Activated CD4-positive, alpha-beta memory T cell treated with anti-CD3 and anti-CD28 coated beads, Interleukin-2, amount 10 ng/mL, durations not matched to agents 7 days and 5 days (primary cell): ENCODE data around the gene VWA5B1. TPM values are rescaled to one million over a fixed set of nuclear protein-coding genes. Genes with fewer than 3 reads are reported as not detected.

Source experiments
- CTCF ChIA-PET: fragments of 350-600 bp; sonication (Branson Sonifier 250); formaldehyde crosslinking; loops from one replicate; lab custom pipeline; 2021; ENCODE audit warnings: antibody characterized with exemption, inconsistent platforms; lab: Charles Lee
- POLR2A ChIA-PET: fragments of 350-600 bp; sonication (Branson Sonifier 250); formaldehyde crosslinking; loops from one replicate; lab custom pipeline; 2021; ENCODE audit warnings: antibody characterized with exemption; lab: Charles Lee
- DNase-seq: peaks from one replicate; pipeline ENCODE4 v3.0.0-alpha.2; 2020
- H3K27ac Mint-ChIP-seq: one replicate; pipeline ENCODE4 v1.8.0; 2021; ENCODE audit warnings: mild to moderate bottlenecking, mixed read lengths
- H3K27me3 Mint-ChIP-seq: one replicate; pipeline ENCODE4 v1.8.0; 2021; ENCODE audit warnings: mixed read lengths
- H3K36me3 Mint-ChIP-seq: one replicate; pipeline ENCODE4 v1.8.0; 2021; ENCODE audit warnings: low read depth, mixed read lengths
- H3K4me1 Mint-ChIP-seq: one replicate; pipeline ENCODE4 v1.8.0; 2021; ENCODE audit warnings: mixed read lengths
- H3K4me3 Mint-ChIP-seq: one replicate; pipeline ENCODE4 v1.8.0; 2021; ENCODE audit warnings: mild to moderate bottlenecking, mixed read lengths
- H3K9me3 Mint-ChIP-seq: one replicate; pipeline ENCODE4 v1.8.0; 2021; ENCODE audit warnings: mixed read lengths
- total RNA-seq, 2 experiments: library from RNA; stranded (reverse); gene quantifications; one replicate each; pipeline ENCODE4 v1.2.3, GENCODE V29; 2021

The VWA5B1 gene
- total RNA-seq, 2 experiments from 2014 or later = not detected

GRCh38 chr1:20336105-20336605 is 45.5 kb downstream of the VWA5B1 start:
- Mint-ChIP-seq H3K4me3 (no peak overlapping the region), H3K27ac (no peak overlapping the region), H3K9me3 (no peaks in the 10 kb centered on the region), H3K36me3 (no peaks in the 10 kb centered on the region), H3K4me1 (no peaks in the 10 kb centered on the region), H3K27me3 (peaks cover 6% of the 10 kb centered on the region)
- ChIA-PET POLR2A (no interaction called here), CTCF (no interaction called here)
- no peak for DNase-seq

GRCh38 chr1:20337581-20337980 is 46.9 kb downstream of the VWA5B1 start:
- Mint-ChIP-seq H3K36me3 (no peaks in the 10 kb centered on the region), H3K9me3 (no peaks in the 10 kb centered on the region), H3K4me3 (no peak overlapping the region), H3K27ac (no peak overlapping the region), H3K4me1 (no peaks in the 10 kb centered on the region), H3K27me3 (peaks cover 8% of the 10 kb centered on the region)
- CTCF ChIA-PET = no interaction called here
- no peak for DNase-seq
- POLR2A ChIA-PET = no interaction called here

- ChIA-PET CTCF (no interaction called here), POLR2A (no interaction called here)
- Mint-ChIP-seq H3K27ac (no peak overlapping the region), H3K36me3 (no peaks in the 10 kb centered on the region), H3K27me3 (peaks cover 20% of the 10 kb centered on the region), H3K4me3 (no peak overlapping the region), H3K4me1 (peaks cover 1% of the 10 kb centered on the region), H3K9me3 (no peaks in the 10 kb centered on the region)
- DNase-seq = no peak
Observed at GRCh38 chr1:20339811-20340457, 49.3 kb downstream of the VWA5B1 start.

GRCh38 chr1:20342294-20343148 is 51.8 kb downstream of the VWA5B1 start:
- ChIA-PET CTCF (no interaction called here), POLR2A (no interaction called here)
- Mint-ChIP-seq H3K36me3 (no peaks in the 10 kb centered on the region), H3K4me3 (no peak overlapping the region), H3K9me3 (peaks cover 2% of the 10 kb centered on the region), H3K27ac (no peak overlapping the region), H3K4me1 (peaks cover 1% of the 10 kb centered on the region), H3K27me3 (peaks cover 21% of the 10 kb centered on the region)
- no peak for DNase-seq

GRCh38 chr1:20343149-20343937 is 52.7 kb downstream of the VWA5B1 start:
- CTCF ChIA-PET = no interaction called here
- no peak for DNase-seq
- Mint-ChIP-seq H3K4me1 (peaks cover 1% of the 10 kb centered on the region), H3K36me3 (no peaks in the 10 kb centered on the region), H3K27me3 (peaks cover 21% of the 10 kb centered on the region), H3K27ac (no peak overlapping the region), H3K9me3 (peaks cover 2% of the 10 kb centered on the region), H3K4me3 (no peak overlapping the region)
- POLR2A ChIA-PET = no interaction called here

GRCh38 chr1:20343938-20344302 is 53.2 kb downstream of the VWA5B1 start:
- no peak overlapping the region for H3K27ac Mint-ChIP-seq
- H3K9me3 Mint-ChIP-seq = peaks cover 2% of the 10 kb centered on the region
- CTCF ChIA-PET = no interaction called here
- no peak for DNase-seq
- POLR2A ChIA-PET = no interaction called here
- H3K4me3 Mint-ChIP-seq = no peak overlapping the region
- peaks cover 21% of the 10 kb centered on the region for H3K27me3 Mint-ChIP-seq
- no peaks in the 10 kb centered on the region for H3K36me3 Mint-ChIP-seq
- peaks cover 1% of the 10 kb centered on the region for H3K4me1 Mint-ChIP-seq

GRCh38 chr1:20344738-20345137 is 54.1 kb downstream of the VWA5B1 start:
- CTCF ChIA-PET = no interaction called here
- Mint-ChIP-seq H3K9me3 (peaks cover 2% of the 10 kb centered on the region), H3K36me3 (no peaks in the 10 kb centered on the region), H3K4me3 (no peak overlapping the region), H3K27ac (no peak overlapping the region), H3K27me3 (peaks cover 21% of the 10 kb centered on the region), H3K4me1 (peaks cover 1% of the 10 kb centered on the region)
- POLR2A ChIA-PET = no interaction called here
- no peak for DNase-seq

- Mint-ChIP-seq H3K4me1 (peaks cover 1% of the 10 kb centered on the region), H3K27me3 (peaks cover 21% of the 10 kb centered on the region), H3K27ac (no peak overlapping the region), H3K4me3 (no peak overlapping the region), H3K36me3 (no peaks in the 10 kb centered on the region), H3K9me3 (peaks cover 2% of the 10 kb centered on the region)
- CTCF ChIA-PET = no interaction called here
- POLR2A ChIA-PET = no interaction called here
- no peak for DNase-seq
Observed at GRCh38 chr1:20345419-20345818, 54.7 kb downstream of the VWA5B1 start.

GRCh38 chr1:20346433-20346832 is 55.8 kb downstream of the VWA5B1 start:
- no peaks in the 10 kb centered on the region for H3K36me3 Mint-ChIP-seq
- no peak for DNase-seq
- POLR2A ChIA-PET = no interaction called here
- peaks cover 23% of the 10 kb centered on the region for H3K27me3 Mint-ChIP-seq
- peaks cover 1% of the 10 kb centered on the region for H3K4me1 Mint-ChIP-seq
- H3K4me3 Mint-ChIP-seq = no peak overlapping the region
- CTCF ChIA-PET = no interaction called here
- H3K27ac Mint-ChIP-seq = no peak overlapping the region
- peaks cover 2% of the 10 kb centered on the region for H3K9me3 Mint-ChIP-seq

- Mint-ChIP-seq H3K4me3 (no peak overlapping the region), H3K4me1 (peaks cover 1% of the 10 kb centered on the region), H3K27me3 (peaks cover 18% of the 10 kb centered on the region), H3K27ac (no peak overlapping the region), H3K9me3 (peaks cover 2% of the 10 kb centered on the region), H3K36me3 (no peaks in the 10 kb centered on the region)
- ChIA-PET CTCF (no interaction called here), POLR2A (no interaction called here)
- DNase-seq = no peak
Observed at GRCh38 chr1:20347699-20348098, 57.0 kb downstream of the VWA5B1 start.

GRCh38 chr1:20348326-20348915 is 57.7 kb downstream of the VWA5B1 start:
- Mint-ChIP-seq H3K36me3 (no peaks in the 10 kb centered on the region), H3K4me1 (peaks cover 1% of the 10 kb centered on the region), H3K9me3 (peaks cover 2% of the 10 kb centered on the region), H3K4me3 (no peak overlapping the region), H3K27ac (no peak overlapping the region), H3K27me3 (peaks cover 25% of the 10 kb centered on the region)
- DNase-seq = no peak
- ChIA-PET CTCF (no interaction called here), POLR2A (no interaction called here)

- Mint-ChIP-seq H3K4me1 (no peaks in the 10 kb centered on the region), H3K27ac (no peak overlapping the region), H3K27me3 (peaks cover 17% of the 10 kb centered on the region), H3K36me3 (no peaks in the 10 kb centered on the region), H3K9me3 (peaks cover 2% of the 10 kb centered on the region), H3K4me3 (no peak overlapping the region)
- ChIA-PET POLR2A (no interaction called here), CTCF (interaction anchor here (1.3 kb wide), 1 partner anchor 13 kb away, joined by 3 read pairs; no protein-coding TSS in a partner anchor)
- no peak for DNase-seq
Observed at GRCh38 chr1:20349561-20349960, 58.9 kb downstream of the VWA5B1 start.

GRCh38 chr1:20349971-20350370 is 59.3 kb downstream of the VWA5B1 start:
- CTCF ChIA-PET = interaction anchor here (1.3 kb wide), 1 partner anchor 13 kb away, joined by 3 read pairs; no protein-coding TSS in a partner anchor
- no peaks in the 10 kb centered on the region for H3K36me3 Mint-ChIP-seq

More at GRCh38 chr1:20349971-20350370, 59.3 kb downstream of the VWA5B1 start:
- Mint-ChIP-seq H3K4me3 (no peak overlapping the region), H3K27me3 (peaks cover 14% of the 10 kb centered on the region), H3K27ac (no peak overlapping the region), H3K9me3 (peaks cover 2% of the 10 kb centered on the region), H3K4me1 (no peaks in the 10 kb centered on the region)
- POLR2A ChIA-PET = no interaction called here
- DNase-seq = no peak
